Subcutaneous adipose tissue (tissue), 4 donors: ENCODE measurements around the gene TREX2. TPM values are rescaled to one million over a fixed set of nuclear protein-coding genes. Genes with fewer than 3 reads are reported as not detected.

ENCODE experiments used
- CTCF ChIP-seq: fragments of 450-650 bp; IDR thresholded peaks from one replicate; pipeline ENCODE4 v1.5.1; 2016; ENCODE audit warnings: low read depth, mild to moderate bottlenecking, control low read depth, antibody characterized with exemption, moderate library complexity
- total RNA-seq, 4 donors: library from RNA; depleted of rRNA; stranded (reverse); fragments of >200 nt; gene quantifications; one replicate each; pipeline ENCODE4 v1.1.0, GENCODE V29; 2016

Gene TREX2
- total RNA-seq, 4 donors from 2014 or later, result 1.1 to 2.8 (median 2.4) TPM; not detected in 1

- TF ChIP-seq CTCF, result no peak
These were observed 4.6 kb downstream of the TREX2 start for GRCh38 chrX:153441296-153441695.

GRCh38 chrX:153440556-153441135 is 5.2 kb downstream of the TREX2 start:
- no peak for TF ChIP-seq CTCF

- TF ChIP-seq CTCF, result no peak
These were observed 5.9 kb downstream of the TREX2 start for GRCh38 chrX:153439977-153440376.

GRCh38 chrX:153438532-153438931 is 7.3 kb downstream of the TREX2 start:
- no peak for TF ChIP-seq CTCF

- TF ChIP-seq CTCF, result no peak
These were observed 10.0 kb downstream of the TREX2 start for GRCh38 chrX:153435845-153436244.

- TF ChIP-seq CTCF, result no peak
These were observed 11.1 kb downstream of the TREX2 start for GRCh38 chrX:153434801-153435200.

- TF ChIP-seq CTCF, result no peak
These were observed 12.0 kb downstream of the TREX2 start for GRCh38 chrX:153433781-153434285.
